Activated gamma-delta T cell treated with anti-CD3 and anti-CD28 coated beads, Interleukin-2, amount 50 U/mL, for 16 hours (primary cell): ENCODE results near the gene CDON.

ENCODE experiments used
- DNase-seq: peaks from one replicate; pipeline ENCODE4 v3.0.0-alpha.2; 2020; ENCODE audit warnings: low read depth

The CDON gene

DNA sequence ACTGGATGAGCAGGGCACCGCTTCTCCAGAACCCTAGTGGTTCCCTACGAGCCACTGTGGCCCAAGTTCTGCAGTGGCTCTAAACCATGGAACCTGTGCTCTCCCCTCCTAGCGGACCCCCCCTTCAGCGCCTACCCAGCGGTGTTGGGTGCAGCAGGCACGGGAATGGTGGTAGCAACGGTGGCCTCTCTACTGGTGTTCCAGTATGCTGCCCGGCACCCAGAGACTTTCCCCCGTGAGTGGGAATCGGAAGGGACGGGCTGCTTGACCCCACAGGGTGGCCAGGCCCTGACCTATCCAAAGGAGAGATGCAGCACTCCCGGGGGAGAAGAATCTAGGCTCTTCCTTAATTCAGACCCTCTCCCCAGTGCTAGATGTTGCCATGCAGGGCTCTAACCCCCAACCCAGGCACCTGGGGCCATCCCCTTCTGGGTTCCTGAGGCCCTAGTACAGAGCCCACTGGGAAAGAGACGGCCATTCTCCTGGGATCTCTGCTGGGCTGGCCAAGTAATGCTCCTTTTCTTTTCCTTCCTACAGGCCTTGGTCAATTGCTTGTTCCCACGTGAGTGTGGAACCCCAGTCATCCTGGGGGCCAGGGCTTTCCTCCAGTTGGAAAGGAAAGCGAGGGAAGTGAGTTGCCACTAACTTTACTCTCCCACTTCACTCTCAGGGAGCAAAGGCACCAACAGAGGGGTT, 107.6 kb downstream of the CDON start:
- DNase-seq: no peak

DNA sequence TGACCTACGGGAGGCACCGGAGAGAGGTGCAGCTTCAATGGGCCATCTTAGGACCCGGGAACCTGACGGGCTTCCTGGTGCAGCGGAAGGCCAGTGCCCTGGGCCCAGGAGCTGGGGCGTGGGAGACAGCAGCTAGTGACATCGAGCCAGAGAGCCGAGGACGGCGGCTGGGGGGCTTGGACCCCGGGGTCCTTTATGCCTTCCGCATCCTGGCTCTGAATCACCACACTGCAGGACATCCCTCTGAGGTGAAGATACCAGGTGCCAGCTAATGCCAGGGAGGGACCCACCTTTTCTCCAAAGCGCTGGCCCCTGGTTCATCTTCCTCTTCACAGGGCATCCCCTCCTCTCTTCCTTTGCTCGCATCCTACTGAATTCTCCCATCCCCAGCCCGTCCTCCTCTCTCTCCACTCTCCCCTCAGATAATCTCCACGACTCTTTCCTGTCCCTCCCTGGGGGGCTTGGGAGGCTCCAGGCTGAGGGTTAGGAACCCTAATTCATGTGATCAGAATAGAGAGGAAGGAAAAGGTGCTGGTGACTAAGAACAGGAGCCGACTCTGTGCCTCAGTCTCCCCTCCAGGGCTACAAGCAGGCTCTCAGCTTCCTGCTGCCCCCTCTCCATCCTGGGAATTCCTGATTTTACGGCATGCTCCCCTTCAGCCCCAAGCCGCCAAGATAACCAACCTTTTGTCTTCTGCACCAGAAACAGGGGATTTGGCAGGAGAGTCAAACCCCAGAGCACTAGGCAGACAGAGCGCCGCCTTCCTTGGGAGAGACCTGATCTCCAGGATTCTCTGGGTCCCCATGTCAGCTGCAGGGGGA, 108.3 kb downstream of the CDON start:
- DNase-seq: no peak

DNA sequence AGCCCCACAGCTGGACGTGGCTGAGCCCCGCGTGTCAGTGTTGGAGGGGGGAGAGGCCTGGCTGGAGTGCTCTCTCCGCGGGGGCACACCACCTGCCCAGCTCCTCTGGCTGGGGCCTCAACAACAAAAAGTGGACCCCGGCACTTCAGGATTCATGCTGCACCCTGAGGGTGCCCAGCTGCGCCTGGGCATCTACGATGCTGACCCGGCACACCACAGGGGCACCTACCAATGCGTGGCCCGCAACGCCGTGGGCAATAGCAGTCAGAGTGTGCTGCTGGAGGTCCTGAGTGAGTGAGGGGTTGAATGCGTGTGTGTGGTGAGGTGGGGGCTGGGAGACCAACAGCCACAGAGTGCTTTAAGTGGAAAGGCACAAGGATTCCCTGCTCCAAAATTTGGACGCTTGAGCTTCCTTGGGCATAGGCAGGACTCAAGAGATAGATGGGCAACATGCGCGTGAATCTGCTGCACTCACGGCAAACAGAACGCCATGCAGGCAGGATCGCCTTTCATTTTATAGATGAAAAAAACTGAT, 109.2 kb downstream of the CDON start:
- DNase-seq: no peak

DNA sequence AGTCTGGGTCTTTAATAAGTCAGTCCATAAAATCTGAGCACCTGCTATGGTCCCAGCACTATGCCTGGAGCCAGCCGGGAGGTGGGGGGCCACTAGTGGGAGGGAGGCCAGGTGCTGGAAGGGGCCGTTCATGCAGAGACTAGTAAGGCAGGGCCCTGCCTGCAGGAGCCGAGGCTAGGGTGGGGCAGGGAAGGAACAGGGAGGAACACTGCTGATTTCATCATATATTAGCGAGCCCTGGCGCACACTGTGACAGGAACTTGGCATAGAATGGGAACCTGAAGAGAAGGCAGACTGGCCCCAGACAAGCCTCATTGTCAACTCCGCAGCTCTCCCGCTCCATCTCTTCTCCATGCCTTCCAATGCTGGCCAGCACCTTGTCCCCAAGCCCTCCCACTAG, 109.7 kb downstream of the CDON start:
- no peak for DNase-seq

DNA sequence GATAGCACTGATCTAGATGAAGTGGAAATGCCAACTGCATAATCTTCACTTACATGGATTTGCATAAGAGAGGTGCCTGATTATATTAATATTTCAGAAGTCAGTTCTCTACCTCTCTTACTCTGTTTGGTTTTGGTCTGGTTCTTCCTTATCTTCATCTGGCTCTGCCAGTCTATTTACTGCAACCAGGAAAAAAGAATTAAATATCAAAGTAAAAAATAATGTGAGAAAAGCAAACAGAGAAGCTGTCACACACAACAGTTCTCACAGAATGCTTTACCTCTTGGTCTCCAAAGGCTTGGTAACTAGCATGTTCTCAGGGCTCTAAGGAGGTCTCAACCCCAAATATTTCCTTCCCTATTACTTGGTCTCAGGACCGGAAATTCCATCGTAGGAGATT, 110.1 kb downstream of the CDON start:
- no peak for DNase-seq

DNA sequence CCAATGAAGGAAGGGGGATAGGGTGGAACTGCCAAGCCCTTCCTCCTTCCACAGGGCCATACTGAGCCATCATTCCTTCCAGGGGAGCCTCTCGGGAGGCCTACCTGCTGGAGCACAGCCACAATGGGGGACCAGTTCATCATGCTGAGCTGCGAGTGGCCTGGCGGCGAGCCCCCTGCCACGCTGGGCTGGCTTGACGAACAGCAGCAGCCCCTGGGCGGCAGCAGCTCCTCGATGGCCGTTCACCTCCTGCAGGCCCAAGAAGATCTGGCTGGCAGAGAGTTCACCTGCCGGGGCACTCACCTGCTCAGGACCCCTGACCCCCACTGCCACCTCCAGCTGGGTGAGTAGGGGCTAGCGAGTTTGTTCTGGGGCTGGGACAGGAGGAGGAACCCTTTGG, 110.9 kb downstream of the CDON start:
- no peak for DNase-seq

DNA sequence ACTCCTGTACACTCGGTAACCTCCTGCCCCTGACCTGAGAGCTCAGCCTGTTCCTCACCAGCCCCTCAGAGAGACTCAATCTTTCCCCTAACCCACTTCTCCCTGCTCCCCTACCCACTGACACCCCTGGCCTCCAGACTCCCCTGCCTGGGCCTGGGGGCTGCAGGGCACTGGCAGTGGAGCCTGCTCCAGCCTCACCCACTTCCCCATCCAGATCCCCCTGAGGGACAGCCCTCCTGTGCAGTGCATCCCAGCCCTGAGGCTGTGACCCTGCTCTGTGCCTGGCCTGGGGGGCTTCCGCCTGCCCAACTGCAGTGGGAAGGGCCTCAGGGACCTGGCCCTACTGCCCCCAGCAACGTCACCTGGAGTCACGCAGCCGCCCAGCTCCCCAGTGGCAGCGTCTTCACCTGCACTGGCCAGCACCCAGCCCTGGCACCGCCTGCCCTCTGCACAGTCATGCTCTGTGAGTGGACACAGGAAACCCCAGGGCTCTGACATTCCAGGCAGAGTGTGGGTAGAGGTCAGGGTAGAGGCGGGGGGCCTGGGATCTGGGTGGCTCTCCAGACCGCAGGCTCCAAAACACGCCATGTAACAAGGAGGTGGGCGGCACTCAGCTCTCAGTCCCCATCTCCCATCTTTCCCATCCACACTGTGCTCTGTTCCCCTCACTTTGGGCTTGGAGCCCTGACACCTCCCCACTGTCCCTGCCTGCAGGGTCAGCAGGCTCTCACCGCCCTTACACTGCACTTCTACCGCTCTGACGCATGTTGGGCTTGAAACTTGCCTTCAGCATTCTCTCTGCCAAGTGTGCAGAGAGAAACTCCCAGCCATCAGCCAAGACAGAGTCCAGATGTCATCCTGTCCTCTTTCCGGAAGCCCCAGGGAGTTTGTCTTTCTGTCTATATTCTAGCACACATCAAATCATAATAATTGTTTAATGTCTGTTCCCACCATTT, 111.7 kb downstream of the CDON start:
- no peak for DNase-seq

DNA sequence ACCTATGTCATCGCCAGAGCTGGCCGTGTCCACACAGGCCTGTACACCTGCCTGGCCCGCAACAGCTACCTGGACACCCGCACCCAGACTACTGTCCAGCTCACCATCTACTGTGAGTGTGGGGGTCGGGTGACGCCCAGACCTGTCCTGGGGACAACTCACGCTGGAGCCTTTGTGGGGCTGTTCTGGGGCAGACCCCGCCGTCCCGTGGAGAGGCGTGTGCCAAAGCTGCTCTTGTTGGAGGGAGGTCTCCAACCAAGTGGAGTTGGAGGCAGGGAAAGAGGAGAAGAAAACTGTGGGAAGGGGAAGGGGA, 112.5 kb downstream of the CDON start:
- DNase-seq: no peak

DNA sequence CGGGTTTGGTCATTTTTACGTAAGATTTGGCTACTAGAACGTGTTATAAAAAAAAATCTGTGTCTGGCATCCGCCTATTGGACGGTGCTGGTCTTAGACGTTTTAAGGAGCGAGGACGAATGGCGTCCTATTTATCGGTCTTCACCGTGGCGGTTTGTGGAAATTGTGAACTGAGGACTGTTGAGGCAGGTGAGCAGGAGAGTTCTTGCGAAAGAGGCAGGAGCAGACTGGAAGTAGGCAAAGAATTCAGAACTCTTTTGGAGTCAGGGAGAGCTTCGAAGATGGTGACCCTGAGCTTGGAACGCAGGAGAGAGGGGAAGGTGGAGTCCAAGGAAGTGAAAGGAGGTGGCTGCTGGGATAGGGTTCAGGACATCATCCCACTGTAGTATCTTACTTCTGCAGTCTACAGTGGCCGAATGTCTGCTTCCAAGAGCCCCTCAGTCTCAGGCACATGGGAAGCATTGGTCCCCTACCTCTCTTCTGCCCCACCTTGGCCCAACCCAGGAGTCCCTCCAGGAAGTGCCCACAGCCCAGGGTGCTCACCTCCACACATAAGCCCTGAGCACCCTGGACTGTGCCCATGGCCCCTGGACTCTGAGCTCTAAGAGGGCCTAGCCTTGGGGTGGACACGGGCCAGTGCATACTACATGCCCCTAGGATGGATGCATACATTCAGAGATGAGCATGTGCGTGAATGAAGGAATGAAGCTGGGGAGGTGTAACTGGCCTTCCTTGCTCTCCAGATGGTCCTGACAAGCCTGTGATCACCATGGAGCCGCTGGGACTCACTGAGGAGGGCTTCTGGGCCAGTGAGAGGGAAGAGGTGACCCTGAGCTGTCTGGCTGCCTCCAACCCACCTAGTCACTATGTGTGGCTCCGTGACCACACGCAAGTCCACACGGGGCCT, 113.1 kb downstream of the CDON start:
- DNase-seq: no peak

DNA sequence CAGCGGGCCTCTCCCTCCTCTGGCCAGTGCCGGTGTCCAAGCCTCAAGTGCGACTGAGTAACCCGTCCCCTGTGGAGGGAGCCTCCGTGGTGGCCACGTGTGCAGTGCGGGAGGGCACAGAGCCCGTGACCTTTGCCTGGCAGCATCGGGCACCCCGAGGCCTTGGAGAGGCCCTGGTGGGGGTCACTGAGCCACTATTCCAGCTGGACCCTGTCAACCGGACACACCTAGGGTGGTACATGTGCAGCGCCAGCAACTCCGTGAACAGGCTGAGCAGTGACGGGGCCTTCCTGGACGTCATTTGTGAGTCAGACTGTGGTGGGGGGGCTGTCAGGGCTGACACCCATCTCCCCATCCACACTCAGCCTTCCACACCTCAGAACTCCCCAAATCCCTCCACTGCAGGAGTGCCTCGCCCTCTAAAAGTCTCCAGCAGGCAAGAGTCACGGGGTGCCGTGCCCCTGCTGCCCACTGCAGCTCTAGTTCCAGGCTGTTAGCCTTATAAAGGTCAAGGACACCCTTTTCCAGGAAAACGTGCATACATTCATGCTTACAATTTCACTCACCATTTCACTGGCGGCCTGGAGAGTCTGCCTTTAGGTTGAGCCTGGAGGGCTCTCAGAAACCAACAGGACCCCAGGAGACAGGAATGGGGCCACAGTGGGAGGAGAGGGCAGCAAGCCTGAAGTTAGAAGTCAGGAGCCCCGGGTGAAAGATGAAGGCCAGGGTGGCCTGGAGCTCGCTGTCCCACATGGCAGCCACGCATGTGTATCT, 114.2 kb downstream of the CDON start:
- DNase-seq: no peak

DNA sequence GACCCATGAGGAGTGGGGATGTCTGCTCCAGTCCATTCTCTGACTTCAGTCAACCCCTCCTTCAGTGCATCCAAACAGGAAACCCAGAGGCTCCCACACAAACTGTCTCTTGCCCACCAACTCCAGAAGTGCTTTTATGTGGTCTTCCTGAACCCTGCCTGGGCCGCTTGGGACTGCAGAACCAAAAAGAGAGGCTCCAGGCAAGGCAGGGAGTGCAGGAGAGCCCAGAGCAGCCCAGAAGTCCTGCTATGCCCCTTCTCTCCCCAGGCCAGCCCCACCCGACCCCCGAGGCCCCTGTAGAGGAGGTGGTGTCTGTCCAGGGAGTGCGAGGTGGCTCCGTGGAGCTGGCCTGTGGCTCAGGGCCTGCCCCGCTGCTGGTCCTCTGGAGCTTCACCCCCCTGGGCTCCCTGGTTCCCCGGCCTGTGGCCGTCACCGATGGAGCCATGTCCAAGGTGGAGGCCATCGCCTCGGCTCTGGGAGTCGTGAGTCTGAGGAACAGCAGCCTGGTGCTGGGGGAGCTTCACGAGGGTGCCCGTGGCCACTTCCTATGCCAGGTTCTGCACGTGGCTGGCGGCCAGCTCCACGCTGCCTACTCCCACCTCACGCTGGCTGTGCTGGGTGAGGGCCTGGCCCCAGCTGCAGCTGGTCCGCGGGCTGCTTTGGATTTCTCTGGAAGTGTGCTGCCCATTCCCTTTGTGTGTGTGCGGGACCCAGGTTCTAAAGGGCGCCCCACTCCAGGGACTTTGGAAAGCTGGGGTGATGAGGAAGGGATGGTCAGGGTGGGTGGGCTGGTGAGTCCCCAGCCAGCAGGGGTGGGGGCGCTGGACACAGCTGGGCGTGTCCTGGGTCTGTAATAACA, 115.0 kb downstream of the CDON start:
- DNase-seq: no peak

DNA sequence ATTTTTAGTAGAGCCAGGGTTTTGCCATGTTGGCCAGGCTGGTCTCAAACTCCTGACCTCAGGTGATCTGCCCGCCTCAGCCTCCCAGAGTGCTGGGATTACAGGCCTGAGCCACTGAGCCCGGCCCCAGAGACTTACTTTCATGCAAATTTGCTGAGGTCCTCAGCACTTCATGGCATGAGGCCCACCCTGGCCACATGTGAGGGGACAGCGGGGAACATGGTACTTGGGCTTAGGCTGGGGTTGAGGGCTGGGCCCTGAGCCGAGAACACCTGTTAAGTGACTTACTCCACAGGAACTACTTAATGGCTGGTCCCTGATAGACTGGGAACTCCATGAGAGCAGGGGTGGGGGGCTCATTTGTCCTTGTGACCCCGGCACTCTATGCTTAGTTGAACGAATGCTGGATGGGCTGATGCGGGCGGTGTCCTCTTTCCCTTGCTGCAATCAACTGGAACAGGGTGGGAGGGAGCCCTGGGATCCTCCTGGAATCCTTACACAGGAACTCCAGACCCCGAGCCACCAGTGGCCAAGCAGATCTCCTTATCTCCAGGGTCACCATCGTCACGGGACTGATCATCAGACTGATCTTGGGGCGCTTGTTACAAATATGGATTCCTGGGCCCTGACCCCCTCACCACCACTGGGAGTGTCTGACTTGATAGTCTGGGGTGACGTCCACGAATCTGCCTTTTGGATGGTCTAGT, 115.8 kb downstream of the CDON start:
- no peak for DNase-seq

DNA sequence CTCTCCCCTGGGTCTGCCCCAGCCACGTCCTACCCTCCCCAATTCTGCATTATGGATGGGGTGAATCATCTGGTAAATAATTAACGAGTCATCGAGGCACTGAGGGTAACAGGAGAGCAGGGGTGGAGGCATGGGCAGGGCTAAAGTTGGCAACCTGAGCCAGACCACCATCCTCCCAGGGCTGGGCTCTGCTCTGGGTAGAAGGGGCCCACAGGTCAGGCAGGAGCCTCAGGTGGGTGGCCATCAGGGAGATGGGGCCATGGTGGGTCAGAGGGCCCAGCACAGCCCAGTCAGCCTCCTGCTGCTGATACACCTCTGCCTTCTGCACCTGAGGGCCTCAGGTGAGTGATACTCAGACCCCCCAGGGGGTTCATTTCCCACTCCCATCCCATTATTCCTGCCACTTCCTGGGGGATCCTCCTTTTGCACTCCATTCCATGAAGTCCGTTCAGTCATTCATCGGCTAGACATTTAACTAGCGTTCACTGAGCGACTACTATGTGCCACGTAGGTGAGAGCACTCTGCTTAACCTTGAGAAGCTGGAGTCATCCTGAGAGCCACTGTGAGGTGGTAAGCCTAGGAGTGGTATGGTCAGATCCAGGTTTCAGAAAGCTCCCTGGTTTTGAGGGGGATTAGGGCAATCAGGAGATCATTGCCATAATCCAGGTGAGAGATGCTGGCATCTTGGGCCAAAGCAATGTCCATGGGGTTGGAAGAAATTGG, 116.7 kb downstream of the CDON start, which contains the start of gene VSIG10L2:
Gene VSIG10L2 (plus strand): TSS at position 248 of the 724 bp plus-strand sequence. CDS start 12 bp downstream, at position 260.
- no peak for DNase-seq

DNA sequence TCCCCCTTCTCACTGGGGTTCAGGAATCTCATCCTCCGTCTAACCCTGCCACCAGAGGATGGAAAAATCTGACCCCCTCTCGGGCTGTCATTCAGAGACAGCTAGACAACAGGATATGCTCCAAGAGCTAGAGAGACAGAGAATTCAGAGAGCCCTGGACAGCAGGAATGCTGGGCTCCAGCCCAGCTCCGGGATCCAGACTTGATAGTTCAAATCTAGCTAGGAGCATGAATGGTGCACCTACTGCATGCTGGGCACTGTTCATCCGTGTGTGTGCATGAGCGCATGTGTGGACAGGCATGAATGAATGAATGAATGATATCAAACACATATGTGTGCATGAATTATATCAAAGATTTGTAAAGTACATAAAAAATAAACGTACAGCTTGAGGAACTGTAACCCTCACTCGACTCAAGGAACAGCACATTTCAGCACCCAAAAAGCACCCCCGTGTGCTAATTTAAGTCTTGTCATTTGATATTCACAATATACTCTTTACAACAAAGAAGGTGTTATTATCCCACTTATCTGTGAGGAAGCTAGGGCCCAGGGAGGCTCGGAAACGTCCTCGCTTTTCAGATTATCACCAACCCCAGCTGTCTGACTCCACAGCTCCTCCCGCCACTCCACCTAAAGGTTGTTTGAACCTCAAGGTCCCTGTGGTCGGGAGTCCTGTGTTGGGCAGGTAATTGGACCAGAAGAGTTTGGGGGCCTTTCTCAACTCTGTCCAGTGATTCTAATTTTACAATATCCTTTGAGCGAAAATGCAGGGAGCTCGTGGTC, 117.5 kb downstream of the CDON start:
- no peak for DNase-seq

DNA sequence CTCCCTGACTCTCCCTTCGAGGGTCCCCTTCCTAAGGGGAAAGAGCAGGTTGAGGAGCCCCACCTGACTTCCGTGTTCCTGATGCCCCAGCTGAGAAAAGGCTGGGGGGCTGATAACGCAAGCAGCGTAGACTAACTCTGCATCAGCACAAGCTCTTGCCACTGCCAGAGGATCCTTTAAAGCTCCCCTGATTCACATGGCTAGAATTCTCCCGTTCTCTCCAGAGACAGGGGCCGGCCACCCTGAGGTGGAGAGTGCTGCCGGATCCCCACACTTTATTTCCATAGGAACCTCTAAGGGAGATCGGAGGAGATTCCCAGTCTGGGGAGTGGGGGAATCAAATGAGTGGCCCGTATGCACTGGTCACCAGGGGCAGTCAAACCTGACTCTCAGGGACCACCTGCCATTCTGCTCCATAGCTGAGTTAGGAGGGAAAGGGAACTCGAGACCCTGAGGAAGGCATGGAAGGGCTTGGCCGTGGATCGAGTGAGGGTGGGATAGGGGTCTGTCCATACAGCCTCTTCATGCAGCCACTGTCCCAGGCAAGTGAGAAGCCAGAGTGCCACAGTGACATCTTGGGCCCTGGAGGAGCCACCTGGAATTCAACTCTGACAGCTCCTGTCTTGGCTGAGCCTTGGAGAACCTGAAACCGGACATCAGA, 118.2 kb downstream of the CDON start:
- no peak for DNase-seq

DNA sequence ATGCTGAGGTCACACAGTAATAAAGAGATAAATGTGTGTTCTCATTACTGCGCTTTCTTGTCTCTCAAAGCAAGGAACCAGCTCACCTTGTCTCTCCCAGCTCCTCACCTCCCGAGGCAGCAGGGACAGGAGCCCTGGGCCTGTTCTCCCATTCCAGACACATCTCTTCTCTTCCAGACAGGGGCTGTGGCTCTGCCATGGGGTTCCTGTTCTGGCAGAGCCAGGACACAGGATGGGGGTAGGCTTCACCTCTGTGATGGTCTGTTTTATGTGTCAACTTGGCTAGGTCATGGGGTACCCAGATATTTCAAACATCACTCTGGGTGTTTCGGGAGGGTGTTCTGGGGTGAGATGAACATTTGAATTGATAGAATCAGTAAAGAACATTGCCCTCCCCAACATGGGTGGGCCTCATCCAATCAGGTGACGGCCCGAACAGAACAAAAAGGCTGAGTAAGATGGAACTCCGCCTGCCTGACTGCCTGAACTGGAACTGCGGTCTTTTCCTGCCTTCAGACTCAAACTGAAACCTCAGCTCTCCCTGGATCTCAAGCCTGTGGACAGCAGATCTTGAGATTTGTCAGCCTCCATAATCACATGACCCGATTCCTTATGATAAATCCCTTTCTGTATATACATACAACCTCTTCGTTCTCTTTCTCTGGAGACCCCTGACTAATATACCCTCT, 118.9 kb downstream of the CDON start:
- DNase-seq: no peak
